ENCODE measurements around the gene ANKRD44. TPM values are rescaled to one million over a fixed set of nuclear protein-coding genes. Genes with fewer than 3 reads are reported as not detected.

Gene ANKRD44
- total and polyA plus RNA-seq, 12 donors: 1.1 to 20.1 (median 6.9) TPM

DNA sequence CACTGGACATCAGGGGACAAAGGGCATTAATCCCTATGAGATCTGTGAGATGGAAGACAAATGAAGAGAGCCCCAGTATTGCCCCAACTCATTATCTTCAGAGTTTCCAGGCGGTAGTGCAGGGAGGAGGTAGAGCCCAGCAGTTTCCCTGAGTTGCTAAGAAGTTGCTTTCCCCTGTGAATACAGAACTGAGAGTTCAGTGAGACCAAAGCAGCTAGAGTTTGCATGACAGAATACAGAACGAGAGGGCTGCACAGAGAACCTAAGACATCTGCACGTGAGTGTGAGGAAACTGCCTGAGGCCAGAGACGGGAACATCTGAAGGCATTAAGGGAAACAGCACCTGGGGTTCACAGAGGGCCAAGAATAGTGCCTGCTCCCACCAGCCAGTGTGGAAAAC lies 366.0 kb downstream of the ANKRD44 start:
- intact Hi-C loops (cut with DNase I): no loop called here

GRCh38 chr2:196941398-196942078 lies 369.0 kb downstream of the ANKRD44 start:
- 57 to 58% methylated on average over 4 of the region's 4 CpGs for WGBS, 2 donors
- peak overlapping the region in 5 of 10 donors; percentile 11 to 30 (median 18) for H3K27ac ChIP-seq
- H3K4me1 ChIP-seq: peaks cover 0 to 10% (median 3%) of the 10 kb centered on the region in 9 donors
- intact Hi-C loops (cut with DNase I): no loop called here
- H3K4me3 ChIP-seq: no peak overlapping the region
- ATAC-seq (peak in 7 of 8 donors; percentile 28 to 92 (median 75)), DNase-seq (no peak)
- TF ChIP-seq, protein P1, sequence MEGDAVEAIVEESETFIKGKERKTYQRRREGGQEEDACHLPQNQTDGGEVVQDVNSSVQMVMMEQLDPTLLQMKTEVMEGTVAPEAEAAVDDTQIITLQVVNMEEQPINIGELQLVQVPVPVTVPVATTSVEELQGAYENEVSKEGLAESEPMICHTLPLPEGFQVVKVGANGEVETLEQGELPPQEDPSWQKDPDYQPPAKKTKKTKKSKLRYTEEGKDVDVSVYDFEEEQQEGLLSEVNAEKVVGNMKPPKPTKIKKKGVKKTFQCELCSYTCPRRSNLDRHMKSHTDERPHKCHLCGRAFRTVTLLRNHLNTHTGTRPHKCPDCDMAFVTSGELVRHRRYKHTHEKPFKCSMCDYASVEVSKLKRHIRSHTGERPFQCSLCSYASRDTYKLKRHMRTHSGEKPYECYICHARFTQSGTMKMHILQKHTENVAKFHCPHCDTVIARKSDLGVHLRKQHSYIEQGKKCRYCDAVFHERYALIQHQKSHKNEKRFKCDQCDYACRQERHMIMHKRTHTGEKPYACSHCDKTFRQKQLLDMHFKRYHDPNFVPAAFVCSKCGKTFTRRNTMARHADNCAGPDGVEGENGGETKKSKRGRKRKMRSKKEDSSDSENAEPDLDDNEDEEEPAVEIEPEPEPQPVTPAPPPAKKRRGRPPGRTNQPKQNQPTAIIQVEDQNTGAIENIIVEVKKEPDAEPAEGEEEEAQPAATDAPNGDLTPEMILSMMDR (IDR thresholded peaks at IDR 0.05): peak in 1 of 9 donors; percentile 18
- H3K36me3 ChIP-seq: no peaks in the 10 kb centered on the region
- no peaks in the 10 kb centered on the region for H3K27me3 ChIP-seq
- H3K9me3 ChIP-seq: no peaks in the 10 kb centered on the region

More for the DNA sequence above, 366.0 kb downstream of the ANKRD44 start:
- H3K36me3 ChIP-seq: no peaks in the 10 kb centered on the region
- DNase-seq (no peak), ATAC-seq (no peak)
- H3K4me3 ChIP-seq: no peak overlapping the region
- WGBS, 2 donors: 65 to 69% methylated on average over 4 of the region's 4 CpGs
- H3K27me3 ChIP-seq: no peaks in the 10 kb centered on the region
- H3K4me1 ChIP-seq: peaks cover 0 to 10% (median 3%) of the 10 kb centered on the region in 9 donors
- H3K9me3 ChIP-seq: no peaks in the 10 kb centered on the region
- H3K27ac ChIP-seq: no peak overlapping the region
- TF ChIP-seq, protein P1 (IDR thresholded peaks at IDR 0.05): no peak

DNA sequence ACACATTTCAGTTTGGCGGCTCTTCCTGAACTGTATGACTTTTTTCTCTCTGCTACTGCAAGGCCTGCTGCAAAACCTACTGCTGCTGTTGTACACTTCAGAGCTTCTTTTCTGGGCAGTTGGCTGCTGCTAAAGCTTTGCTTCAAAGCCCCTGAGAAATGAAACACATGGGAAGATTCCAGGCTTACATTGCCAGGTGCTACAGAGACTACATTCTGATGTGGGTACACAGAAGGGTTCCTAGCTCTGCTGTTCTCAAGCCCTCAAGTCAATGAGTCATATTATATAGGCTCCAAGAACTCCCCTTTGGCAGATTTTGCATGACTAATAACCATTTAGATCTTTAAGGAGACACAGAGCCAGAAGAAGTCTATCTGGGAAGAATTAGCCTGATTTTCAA lies 371.2 kb downstream of the ANKRD44 start:
- H3K9me3 ChIP-seq: no peaks in the 10 kb centered on the region
- WGBS, 2 donors: 94 to 100% methylated on average over 1 of the region's 1 CpG
- no peak overlapping the region for H3K4me3 ChIP-seq
- TF ChIP-seq, protein P1 (IDR thresholded peaks at IDR 0.05): no peak
- H3K4me1 ChIP-seq: peaks cover 0 to 10% (median 3%) of the 10 kb centered on the region in 9 donors
- H3K36me3 ChIP-seq: no peaks in the 10 kb centered on the region
- no peaks in the 10 kb centered on the region for H3K27me3 ChIP-seq
- H3K27ac ChIP-seq: no peak overlapping the region
- intact Hi-C loops (cut with DNase I): no loop called here
- DNase-seq (no peak), ATAC-seq (no peak)

Other genes with a start within 250 kb of the ANKRD44 start
- 100 to 1,000 TPM; 132 to 162 (median 151) TPM for gene SF3B1, start 124.2 kb upstream of the ANKRD44 start, total RNA-seq
- 100 to 1,000 TPM; 103 to 206 TPM for gene SF3B1, start 124.2 kb upstream of the ANKRD44 start, polyA plus RNA-seq
- 10 to 100 TPM; 25.5 to 44.1 (median 33.0) TPM for gene COQ10B, start 142.8 kb upstream of the ANKRD44 start, total RNA-seq
- gene COQ10B, start 142.8 kb upstream of the ANKRD44 start, polyA plus RNA-seq: 10 to 100 TPM; 19.8 to 29.0 TPM
- 100 to 1,000 TPM; 104 to 175 (median 135) TPM for gene HSPD1, start 189.1 kb upstream of the ANKRD44 start, total RNA-seq
- 100 to 1,000 TPM in 1 of 2 donors, 10 to 100 TPM in 1; 83.5 to 176 TPM for gene HSPD1, start 189.1 kb upstream of the ANKRD44 start, polyA plus RNA-seq
- gene HSPE1, start 189.6 kb upstream of the ANKRD44 start, total RNA-seq: 100 to 1,000 TPM in 6 of 10 donors, 10 to 100 TPM in 4; 73.7 to 157 (median 103) TPM
- gene HSPE1, start 189.6 kb upstream of the ANKRD44 start, polyA plus RNA-seq: 100 to 1,000 TPM; 202 to 217 TPM
- gene MOB4, start 205.3 kb upstream of the ANKRD44 start, total RNA-seq: 10 to 100 TPM; 20.9 to 43.2 (median 30.5) TPM
- gene MOB4, start 205.3 kb upstream of the ANKRD44 start, polyA plus RNA-seq: 10 to 100 TPM; 17.2 to 31.9 TPM